CD4-positive, alpha-beta T cell treated with Interferon alpha-2 for 1 hour (primary cell): Measurements from ENCODE around the gene LTB.
"Not testable (repeated sequence)": the region's sequence is repeated elsewhere in the genome, so short reads cannot be mapped to it uniquely, and the experiment has no call there.

ENCODE experiments used
- DNase-seq, 2 donors: peaks; one replicate each; pipeline ENCODE4 v3.0.0-alpha.2; 2020 to 2022

The LTB gene

DNA sequence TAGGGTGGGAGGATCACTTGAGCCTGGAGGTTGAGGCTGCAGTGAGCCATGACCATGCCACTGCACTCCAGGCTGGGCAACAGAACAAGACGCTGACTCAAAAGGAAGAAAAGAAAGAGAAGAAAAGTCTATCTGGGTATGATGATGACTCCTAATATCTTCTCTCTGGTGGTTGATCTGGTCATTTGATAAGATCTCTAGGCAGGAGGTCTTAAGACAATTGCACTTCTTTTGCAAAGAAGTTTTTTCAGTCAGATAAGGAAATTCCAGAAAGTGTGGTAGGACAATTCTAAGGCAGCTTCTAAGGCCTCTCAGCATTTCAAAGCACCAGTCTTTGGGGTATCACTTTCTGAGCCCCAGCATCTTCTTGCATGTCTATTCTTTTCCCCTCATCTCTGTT, 25.1 kb upstream of the LTB start:
- DNase-seq: no peak

DNA sequence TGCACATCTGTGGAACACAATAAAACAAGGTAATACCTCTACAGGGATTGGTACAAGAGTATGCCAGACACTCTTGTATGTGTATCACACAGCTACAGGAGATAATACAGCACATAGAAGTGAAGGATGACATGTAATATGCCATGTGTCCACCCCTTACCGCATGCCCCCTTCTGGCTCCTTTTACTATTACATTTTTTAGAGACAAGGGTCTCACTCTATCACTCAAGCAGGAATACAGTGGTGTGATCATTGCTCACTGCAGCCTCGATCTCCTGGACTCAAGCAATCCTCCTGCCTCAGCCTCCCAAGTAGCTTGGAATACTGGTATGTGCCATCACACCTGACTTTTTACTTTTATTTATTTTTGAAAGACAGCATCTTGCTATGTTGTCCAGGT, 14.8 kb upstream of the LTB start:
- peak; percentile 67 to 85 for DNase-seq

GRCh38 chr6:31592396-31592771, 10.2 kb upstream of the LTB start:
- no peak for DNase-seq

- not testable (repeated sequence) for DNase-seq
Measured at GRCh38 chr6:31590691-31591090, 8.5 kb upstream of the LTB start.

- DNase-seq: no peak
Measured at GRCh38 chr6:31588871-31589650, 6.8 kb upstream of the LTB start.

DNA sequence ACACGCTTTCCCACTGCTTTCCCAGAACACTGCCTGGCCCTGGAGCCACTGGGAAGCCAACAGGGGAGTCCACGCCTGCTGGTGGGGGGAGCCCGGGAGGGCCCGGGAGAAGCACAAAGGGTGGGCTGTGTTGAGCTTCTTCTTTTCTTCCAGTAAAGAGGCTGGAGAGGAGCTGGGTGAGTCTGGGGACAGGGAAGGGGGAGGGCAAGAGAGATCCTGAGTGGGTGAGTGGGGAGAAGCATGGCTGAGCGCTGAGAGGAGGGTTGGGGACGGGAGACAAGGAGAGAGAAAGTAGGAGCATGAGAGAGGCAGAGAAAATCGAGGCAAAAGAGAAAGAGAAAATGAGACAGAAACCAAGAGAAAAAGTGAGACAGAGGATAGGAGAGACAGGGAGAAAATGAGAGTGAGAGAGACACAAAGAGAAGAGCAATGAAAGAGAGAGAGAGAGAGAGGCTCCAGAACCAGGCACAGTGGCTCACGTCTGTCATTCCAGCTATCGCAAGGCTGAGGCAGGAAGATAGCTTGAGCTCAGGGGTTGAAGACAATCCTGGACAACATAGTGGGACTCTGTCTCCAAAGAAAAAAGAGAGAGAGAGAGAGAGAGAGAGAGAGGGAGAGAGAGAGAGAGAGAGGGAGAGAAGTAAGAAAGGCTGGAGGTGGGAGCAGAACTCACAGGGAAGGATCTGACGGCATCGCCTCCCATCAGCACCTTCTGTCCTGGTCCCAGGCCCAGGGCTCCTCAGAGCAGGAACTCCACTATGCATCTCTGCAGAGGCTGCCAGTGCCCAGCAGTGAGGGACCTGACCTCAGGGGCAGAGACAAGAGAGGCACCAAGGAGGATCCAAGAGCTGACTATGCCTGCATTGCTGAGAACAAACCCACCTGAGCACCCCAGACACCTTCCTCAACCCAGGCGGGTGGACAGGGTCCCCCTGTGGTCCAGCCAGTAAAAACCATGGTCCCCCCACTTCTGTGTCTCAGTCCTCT, 5.9 kb upstream of the LTB start:
- peak in 1 of 2 donors; percentile 28 for DNase-seq

DNA sequence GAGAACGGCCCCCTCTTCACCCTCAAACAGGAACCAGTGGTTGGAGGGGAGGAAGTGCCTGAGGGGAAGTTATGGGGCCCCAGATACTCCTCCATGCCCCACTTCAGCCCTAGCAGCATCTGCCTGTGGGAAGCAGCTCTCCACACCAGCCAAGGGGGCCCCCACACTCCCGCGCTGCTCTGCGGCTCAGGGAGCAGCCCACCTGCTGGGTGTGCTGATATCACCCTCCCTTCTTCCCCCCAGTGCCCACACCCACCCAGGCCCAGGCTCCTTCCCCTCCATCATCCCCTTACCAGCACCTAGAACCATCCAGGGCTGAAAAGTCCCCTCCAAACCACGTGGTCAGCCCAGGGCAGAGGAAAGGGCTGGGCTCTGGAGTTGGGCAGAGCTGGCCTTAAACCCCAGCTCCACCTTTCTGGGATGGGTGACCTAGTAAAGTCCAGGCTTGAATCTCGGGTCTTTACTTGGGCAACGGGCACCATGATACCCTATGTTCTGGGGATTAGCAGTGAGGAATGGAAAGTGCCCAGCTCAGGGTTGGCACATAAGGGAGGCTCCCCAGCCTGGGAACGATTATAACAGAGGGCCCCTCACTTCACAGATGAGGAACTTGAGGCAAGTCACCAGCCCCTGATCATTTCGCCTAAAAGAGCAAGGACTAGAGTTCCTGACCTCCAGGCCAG, 4.5 kb upstream of the LTB start:
- DNase-seq: peak; percentile 46 to 53

- no peak for DNase-seq
Measured at GRCh38 chr6:31586008-31586407, 3.8 kb upstream of the LTB start, which contains the start of gene LST1. Gene LST1 (plus strand): TSS chr6:31586277. CDS start chr6:31587300, 1,023 bp downstream.

- peak; percentile 54 to 76 for DNase-seq
Measured at GRCh38 chr6:31585491-31585890, 3.3 kb upstream of the LTB start.

DNA sequence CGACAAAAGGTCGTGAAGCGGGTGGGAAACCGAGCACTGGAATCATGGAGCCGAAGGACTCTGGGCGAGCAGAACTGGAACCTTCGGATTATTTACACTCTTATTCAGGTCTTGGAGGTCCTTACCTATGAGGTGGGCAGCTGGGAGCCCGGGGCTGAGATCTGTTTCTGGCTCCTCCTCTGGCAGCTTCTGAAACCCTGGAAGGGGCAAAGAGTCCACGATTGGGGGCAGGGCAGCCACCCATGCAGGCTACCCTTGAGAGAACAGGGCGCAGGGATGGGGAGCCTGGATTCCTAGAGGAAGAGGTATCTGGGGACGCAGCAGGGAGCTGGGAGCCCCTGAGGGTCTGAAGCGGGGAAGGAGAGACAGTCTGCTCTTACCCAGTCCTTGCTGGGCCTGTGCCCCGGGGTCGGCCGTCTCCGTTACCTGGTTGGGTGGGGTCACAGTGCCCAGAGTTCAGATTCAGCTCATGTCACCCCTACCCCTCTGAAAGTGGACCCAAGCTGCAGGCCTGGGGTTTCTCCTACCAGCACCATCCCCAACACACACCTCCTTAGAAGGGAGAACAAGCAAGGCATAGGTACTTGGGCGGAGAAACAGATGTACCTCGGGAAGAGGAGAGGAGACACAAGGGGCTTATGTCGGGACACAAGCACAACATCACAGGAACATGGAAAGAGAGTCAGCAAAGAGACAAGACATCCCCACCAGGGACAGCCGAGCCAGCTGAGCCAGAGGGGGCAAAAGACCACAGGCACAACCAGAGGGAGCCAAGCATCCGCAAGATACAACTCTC, 592 bp downstream of the LTB start:
- no peak for DNase-seq

DNA sequence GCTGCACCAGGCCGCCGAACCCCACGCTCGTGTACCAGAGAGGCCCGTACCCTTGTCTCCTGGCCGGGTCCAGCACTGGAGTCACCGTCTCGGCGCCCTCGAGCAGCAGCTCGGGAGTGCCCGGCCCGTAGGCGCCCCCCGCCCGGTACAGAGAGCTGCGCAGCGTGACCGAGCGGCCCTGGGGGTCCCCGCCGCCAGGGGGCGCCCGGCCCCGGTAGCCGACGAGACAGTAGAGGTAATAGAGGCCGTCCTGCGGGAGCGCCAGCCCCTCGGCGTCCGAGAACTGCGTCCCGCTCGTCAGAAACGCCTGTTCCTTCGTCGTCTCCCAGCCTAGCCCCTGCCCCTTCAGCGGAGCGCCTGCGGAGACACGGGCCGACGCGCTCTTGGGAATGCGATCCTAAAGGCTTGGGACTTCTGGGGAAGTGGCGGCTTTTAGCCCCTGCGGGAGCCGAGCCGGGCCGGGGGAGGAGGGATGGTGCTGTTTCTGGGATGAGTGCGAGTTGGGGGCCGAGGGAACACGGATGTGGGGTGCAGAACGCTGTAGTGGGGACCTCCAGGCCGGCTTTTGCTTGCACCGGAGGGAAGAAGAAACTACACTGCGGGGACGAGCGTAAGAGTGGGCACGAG, 1.3 kb downstream of the LTB start:
- peak; percentile 87 to 90 for DNase-seq

- no peak for DNase-seq
Measured at GRCh38 chr6:31580438-31580740, 1.8 kb downstream of the LTB start.

DNA sequence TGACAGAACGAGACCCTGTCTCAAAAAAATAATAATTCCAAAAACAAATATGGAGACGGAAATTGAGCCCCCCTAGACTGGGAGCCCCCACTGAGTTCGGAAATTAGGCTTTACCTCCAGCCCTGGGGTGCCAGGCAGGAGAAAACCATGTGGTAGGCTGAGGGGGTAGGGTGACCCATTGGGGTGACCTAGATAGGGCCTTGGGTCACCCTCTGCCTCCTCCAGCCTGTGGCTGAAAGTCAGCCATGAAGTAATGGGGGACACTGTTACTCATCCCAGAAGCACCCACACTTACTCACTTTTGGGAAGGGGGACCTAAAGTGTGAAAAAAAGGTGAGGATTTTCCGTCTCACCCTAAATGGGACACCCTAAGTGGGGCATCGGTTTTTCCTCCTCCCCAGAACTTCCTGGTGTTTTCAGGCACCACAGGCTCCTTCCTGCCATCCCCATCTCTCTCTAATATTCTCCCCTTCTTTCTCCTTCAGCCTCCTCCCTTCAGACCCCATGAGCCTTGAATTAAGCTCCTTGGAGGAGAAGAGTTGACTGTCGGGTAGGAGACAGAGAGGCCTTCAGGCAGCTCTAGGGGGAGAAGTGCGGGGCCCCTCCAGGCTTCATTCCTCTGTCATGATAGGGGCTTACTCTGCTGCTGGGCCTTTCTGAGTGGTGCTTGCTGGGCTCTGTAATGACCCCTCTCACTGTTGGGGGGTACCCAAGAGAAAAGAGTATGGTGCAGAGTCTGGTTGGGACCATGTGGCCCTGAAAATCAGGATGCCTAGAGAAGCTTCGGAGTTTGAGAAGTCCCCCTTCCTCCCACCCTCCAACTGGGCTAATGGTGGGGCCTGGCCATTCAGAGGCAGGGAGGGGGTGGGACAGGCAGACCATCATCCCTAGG, 2.4 kb downstream of the LTB start:
- DNase-seq: peak in 1 of 2 donors; percentile 44

GRCh38 chr6:31579119-31579505, 3.1 kb downstream of the LTB start:
- peak in 1 of 2 donors; percentile 36 for DNase-seq

DNA sequence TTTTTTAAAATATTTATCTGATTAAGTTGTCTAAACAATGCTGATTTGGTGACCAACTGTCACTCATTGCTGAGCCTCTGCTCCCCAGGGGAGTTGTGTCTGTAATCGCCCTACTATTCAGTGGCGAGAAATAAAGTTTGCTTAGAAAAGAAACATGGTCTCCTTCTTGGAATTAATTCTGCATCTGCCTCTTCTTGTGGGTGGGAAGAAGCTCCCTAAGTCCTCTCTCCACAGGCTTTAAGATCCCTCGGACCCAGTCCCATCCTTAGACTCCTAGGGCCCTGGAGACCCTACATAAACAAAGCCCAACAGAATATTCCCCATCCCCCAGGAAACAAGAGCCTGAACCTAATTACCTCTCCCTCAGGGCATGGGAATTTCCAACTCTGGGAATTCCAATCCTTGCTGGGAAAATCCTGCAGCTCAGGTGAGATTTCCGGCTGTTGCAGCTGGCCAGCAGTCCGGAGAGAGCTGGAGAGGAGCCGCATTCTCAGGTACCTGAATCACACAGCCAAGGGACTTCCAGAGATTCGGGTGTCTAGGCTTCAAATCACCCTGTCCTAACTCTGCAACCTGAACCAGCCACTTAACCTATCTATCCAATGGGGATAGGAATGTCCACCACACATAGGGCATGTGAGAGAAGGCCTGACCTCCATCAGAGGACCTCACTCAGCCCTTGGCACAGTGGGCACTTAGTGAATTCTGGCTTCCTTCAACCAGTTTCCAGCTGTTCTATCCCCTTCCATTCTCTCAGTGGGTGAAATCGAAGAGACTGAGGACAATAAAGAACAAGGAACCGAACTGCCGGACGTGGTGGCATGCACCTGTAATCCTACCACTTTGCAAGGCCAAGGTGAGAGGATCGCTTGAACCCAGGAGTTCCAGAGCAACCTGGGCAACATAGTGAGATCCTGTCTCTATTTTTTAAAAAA, 3.8 kb downstream of the LTB start:
- DNase-seq: peak in 1 of 2 donors; percentile 45

DNA sequence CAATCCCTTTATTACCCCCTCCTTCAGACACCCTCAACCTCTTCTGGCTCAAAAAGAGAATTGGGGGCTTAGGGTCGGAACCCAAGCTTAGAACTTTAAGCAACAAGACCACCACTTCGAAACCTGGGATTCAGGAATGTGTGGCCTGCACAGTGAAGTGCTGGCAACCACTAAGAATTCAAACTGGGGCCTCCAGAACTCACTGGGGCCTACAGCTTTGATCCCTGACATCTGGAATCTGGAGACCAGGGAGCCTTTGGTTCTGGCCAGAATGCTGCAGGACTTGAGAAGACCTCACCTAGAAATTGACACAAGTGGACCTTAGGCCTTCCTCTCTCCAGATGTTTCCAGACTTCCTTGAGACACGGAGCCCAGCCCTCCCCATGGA, 4.7 kb downstream of the LTB start:
- no peak for DNase-seq

GRCh38 chr6:31576897-31577578, 5.2 kb downstream of the LTB start:
- peak; percentile 42 to 73 for DNase-seq

DNA sequence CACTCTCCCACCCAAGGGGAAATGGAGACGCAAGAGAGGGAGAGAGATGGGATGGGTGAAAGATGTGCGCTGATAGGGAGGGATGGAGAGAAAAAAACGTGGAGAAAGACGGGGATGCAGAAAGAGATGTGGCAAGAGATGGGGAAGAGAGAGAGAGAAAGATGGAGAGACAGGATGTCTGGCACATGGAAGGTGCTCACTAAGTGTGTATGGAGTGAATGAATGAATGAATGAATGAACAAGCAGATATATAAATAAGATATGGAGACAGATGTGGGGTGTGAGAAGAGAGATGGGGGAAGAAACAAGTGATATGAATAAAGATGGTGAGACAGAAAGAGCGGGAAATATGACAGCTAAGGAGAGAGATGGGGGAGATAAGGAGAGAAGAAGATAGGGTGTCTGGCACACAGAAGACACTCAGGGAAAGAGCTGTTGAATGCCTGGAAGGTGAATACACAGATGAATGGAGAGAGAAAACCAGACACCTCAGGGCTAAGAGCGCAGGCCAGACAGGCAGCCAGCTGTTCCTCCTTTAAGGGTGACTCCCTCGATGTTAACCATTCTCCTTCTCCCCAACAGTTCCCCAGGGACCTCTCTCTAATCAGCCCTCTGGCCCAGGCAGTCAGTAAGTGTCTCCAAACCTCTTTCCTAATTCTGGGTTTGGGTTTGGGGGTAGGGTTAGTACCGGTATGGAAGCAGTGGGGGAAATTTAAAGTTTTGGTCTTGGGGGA, 6.1 kb downstream of the LTB start:
- DNase-seq: peak in 1 of 2 donors; percentile 35
